Measurements from ENCODE around the gene KMT2D. TPM values are rescaled to one million over a fixed set of nuclear protein-coding genes. Genes with fewer than 3 reads are reported as not detected.

KMT2D gene
- total RNA-seq, 4 donors from 2014 or later = 36.0 to 99.0 (median 71.3) TPM

DNA sequence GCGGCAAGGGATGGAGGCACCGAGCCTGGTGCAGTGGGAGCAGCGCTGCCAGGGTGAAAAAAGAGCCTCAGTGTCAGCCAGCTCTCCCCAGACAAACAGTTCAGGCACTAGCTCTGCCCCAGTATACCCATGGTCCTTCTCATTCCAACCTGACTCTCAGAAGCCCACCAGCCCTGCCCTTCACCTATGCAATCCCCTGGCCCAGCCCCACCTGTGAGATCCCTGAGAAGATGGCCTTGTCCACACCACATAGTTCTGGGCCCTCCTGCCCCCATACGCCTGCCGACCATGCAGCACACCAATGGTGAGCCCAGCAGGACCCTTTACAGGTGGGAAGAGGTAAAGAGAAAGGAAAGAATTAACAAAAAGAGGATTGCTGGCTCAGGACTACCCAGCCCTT lies 6.5 kb downstream of the KMT2D start:
- Histone ChIP-seq H3K27me3 (no peaks in the 10 kb centered on the region), H3K4me3 (no peak overlapping the region), H3K36me3 (peaks cover 5 to 60% of the 10 kb centered on the region in 2 donors), H3K4me1 (peaks cover 44% of the 10 kb centered on the region in 2 donors), H3K27ac (no peak overlapping the region), H3K9me3 (no peaks in the 10 kb centered on the region)
- in situ Hi-C loops (cut with MboI; ENCODE audit: low sequenced_read_pairs in 4 of 4) (no loop called here), intact Hi-C loops (cut with DNase I; ENCODE audit: low total_unique reads) (no loop called here)
- ATAC-seq (no peak), DNase-seq (no peak)
- TF ChIP-seq, protein P1, sequence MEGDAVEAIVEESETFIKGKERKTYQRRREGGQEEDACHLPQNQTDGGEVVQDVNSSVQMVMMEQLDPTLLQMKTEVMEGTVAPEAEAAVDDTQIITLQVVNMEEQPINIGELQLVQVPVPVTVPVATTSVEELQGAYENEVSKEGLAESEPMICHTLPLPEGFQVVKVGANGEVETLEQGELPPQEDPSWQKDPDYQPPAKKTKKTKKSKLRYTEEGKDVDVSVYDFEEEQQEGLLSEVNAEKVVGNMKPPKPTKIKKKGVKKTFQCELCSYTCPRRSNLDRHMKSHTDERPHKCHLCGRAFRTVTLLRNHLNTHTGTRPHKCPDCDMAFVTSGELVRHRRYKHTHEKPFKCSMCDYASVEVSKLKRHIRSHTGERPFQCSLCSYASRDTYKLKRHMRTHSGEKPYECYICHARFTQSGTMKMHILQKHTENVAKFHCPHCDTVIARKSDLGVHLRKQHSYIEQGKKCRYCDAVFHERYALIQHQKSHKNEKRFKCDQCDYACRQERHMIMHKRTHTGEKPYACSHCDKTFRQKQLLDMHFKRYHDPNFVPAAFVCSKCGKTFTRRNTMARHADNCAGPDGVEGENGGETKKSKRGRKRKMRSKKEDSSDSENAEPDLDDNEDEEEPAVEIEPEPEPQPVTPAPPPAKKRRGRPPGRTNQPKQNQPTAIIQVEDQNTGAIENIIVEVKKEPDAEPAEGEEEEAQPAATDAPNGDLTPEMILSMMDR (IDR thresholded peaks at IDR 0.05 in 4 of 5, conservative IDR thresholded peaks at IDR 0.05 in 1 of 5) = no peak
- no peak for TF ChIP-seq POLR2A (IDR thresholded peaks at IDR 0.05)

DNA sequence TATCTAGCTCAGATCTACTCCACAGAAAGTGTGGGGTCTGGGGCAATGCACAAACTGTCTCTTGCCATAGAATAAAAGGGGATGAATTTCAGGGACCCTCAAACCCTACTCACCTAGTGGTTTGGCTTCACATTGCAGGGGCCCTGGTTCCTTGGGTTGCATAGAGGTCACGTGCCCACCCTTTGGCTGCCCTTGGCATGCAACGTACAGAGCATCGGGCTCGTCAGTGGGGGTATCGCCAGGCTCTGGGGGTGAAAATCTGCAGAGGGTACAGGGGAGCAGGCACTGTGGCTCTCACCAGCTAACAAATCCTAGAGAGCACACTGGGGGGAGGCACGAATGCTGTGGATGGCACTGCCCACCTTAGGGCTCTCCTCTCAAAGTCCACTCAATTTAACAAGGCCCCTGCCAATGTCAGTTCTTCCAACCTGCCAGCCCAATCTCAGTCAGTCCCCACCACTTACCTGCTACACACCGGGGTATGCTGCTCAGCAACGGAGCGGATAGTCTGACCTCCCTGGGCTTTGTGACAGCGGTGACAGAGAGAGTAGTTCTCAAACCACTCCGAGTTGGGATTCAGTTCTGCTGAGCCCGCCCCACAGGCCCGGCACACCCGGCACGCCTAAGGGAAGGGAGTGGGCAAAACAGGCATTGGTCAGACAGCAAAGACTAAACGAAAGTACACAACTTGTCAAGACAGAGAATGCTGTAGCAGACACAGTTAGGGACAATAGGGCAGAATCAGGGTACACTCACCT lies 8.0 kb downstream of the KMT2D start:
- Histone ChIP-seq H3K4me1 (peaks cover 30% of the 10 kb centered on the region in 2 donors), H3K9me3 (no peaks in the 10 kb centered on the region), H3K36me3 (peaks cover 6 to 75% of the 10 kb centered on the region in 2 donors), H3K27me3 (no peaks in the 10 kb centered on the region), H3K27ac (no peak overlapping the region), H3K4me3 (no peak overlapping the region)
- TF ChIP-seq POLR2A (IDR thresholded peaks at IDR 0.05) = no peak
- TF ChIP-seq, protein P1 (IDR thresholded peaks at IDR 0.05 in 4 of 5, conservative IDR thresholded peaks at IDR 0.05 in 1 of 5) = no peak
- intact Hi-C loops (cut with DNase I; ENCODE audit: low total_unique reads) = no loop called here
- DNase-seq = no peak
- no peak for ATAC-seq
- in situ Hi-C loops (cut with MboI; ENCODE audit: low sequenced_read_pairs in 4 of 4) = no loop called here

DNA sequence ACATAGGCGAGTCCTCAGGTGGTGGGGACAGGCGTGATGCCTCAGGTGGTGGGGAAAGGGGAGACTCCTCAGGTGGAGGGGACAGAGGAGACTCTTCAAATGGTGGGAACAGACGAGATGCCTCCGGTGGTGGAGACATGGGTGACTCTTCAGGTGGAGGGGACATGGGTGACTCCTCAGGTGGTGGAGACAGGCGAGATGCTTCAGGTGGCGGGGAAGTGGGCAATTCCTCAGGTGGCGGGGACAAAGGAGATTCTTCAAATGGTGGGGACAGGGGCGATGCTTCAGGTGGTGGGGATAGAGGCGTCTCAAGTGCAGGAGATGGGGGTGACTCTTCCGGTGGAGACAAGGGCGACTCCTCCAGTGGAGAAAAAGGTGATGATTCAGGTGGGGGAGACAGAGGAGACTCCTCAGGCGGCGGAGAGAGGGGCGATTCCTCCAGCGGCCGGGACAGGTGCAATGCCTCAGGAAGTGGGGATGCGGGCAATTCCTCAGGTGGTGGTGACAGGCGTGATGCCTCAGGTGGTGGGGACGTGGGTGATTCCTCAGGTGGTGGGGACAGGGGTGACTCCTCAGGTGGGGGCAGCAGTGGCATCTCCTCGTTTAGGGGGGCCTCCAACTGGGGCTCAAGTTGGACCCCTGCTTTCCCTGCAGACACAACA lies 8.7 kb downstream of the KMT2D start:
- Histone ChIP-seq H3K4me3 (no peak overlapping the region), H3K9me3 (no peaks in the 10 kb centered on the region), H3K27ac (no peak overlapping the region), H3K27me3 (no peaks in the 10 kb centered on the region), H3K36me3 (peaks cover 6 to 81% of the 10 kb centered on the region in 2 donors), H3K4me1 (peaks cover 22 to 23% of the 10 kb centered on the region in 2 donors)
- no peak for DNase-seq
- in situ Hi-C loops (cut with MboI; ENCODE audit: low sequenced_read_pairs in 4 of 4) (no loop called here), intact Hi-C loops (cut with DNase I; ENCODE audit: low total_unique reads) (no loop called here)
- ATAC-seq = no peak
- TF ChIP-seq, protein P1 (IDR thresholded peaks at IDR 0.05 in 4 of 5, conservative IDR thresholded peaks at IDR 0.05 in 1 of 5) = no peak
- TF ChIP-seq POLR2A (IDR thresholded peaks at IDR 0.05) = no peak

DNA sequence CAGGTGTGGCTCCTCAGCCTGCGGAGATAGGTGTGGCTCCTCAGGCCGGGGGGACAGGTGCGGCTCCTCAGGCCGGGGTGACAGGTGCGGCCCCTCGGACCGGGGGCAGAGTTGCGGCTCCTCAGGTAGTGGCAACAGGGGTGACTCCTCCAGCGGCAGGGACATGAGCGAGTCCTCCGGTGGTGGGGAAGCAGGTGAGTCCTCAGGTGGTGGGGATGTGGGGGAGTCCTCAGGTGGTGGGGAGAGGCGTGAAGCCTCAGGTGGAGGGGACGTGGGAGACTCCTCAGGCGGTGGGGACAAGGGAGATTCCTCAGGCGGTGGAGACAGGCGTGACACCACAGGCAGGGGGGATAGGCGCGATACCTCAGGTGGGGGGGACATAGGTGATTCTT lies 9.2 kb downstream of the KMT2D start:
- in situ Hi-C loops (cut with MboI; ENCODE audit: low sequenced_read_pairs in 4 of 4) = no loop called here
- no peak for ATAC-seq
- intact Hi-C loops (cut with DNase I; ENCODE audit: low total_unique reads) = no loop called here
- Histone ChIP-seq H3K9me3 (no peaks in the 10 kb centered on the region), H3K27ac (no peak overlapping the region), H3K4me3 (no peak overlapping the region), H3K36me3 (peaks cover 6 to 86% of the 10 kb centered on the region in 2 donors), H3K4me1 (peaks cover 17% of the 10 kb centered on the region in 2 donors), H3K27me3 (no peaks in the 10 kb centered on the region)
- no peak for TF ChIP-seq POLR2A (IDR thresholded peaks at IDR 0.05)
- TF ChIP-seq, protein P1 (IDR thresholded peaks at IDR 0.05 in 4 of 5, conservative IDR thresholded peaks at IDR 0.05 in 1 of 5) = no peak
- DNase-seq = no peak
